Fibroblast of lung (primary cell): Measurements from ENCODE around the gene ANKRD24.

Experiments
- CTCF ChIP-seq, 2 donors: IDR thresholded peaks in 1 of 2; conservative IDR thresholded peaks in 1 of 2; 1 replicate in 1 of 2; 2 replicates in 1 of 2; pipeline ENCODE4 v1.5.1; 2011 to 2012; ENCODE audit warnings: low read length in 2 of 2, control low read depth in 1 of 2, inconsistent platforms in 1 of 2, low read depth in 1 of 2, mild to moderate bottlenecking in 1 of 2
- EZH2 ChIP-seq: IDR thresholded peaks from 2 replicates; pipeline ENCODE4 v1.5.1; 2012; ENCODE audit warnings: low read length, control low read depth, mild to moderate bottlenecking; ENCODE audit errors: missing control alignments

GRCh38 chr19:4171676-4172075 lies 10.8 kb upstream of the ANKRD24 start:
- TF ChIP-seq CTCF (conservative IDR thresholded peaks at IDR 0.05 in 1 of 2, IDR thresholded peaks at IDR 0.05 in 1 of 2; ENCODE audit: low read depth in 1 of 2, low read length in 2 of 2) (no peak), EZH2 (no peak)
